HEK293 (cell line): ENCODE results near the gene STIM2.
A peak's percentile ranks its signal among the peaks of the same experiment; 100 is the strongest.

Experiments
- CTCF ChIA-PET: fragments of 350-600 bp; formaldehyde crosslinking; extraction: SDS; loops from one replicate; lab custom pipeline; 2021; ENCODE audit warnings: antibody characterized with exemption; lab: Yijun Ruan, JAX
- POLR2A ChIA-PET: fragments of 300-600 bp; formaldehyde crosslinking; extraction: SDS; loops from one replicate; lab custom pipeline; 2020; ENCODE audit warnings: antibody characterized with exemption, inconsistent platforms; lab: Yijun Ruan, JAX
- H3K27ac ChIP-seq: fragments of 200-500 bp; sonication (Bioruptor generic); 2 replicates; pipeline ENCODE4 v1.5.1; 2014; ENCODE audit warnings: low read depth, low read length, control low read depth, inconsistent platforms; ENCODE audit errors: extremely low read depth
- H3K36me3 ChIP-seq, 2 experiments: fragments of 200-500 bp in 1 of 2; sonication (Bioruptor generic) in 1 of 2; 1 replicate in 1 of 2; 2 replicates in 1 of 2; pipeline ENCODE4 v1.5.1; 2014 to 2017; ENCODE audit warnings: inconsistent platforms in 2 of 2, low read length in 2 of 2; ENCODE audit not compliant: control insufficient read depth in 2 of 2, insufficient read depth in 1 of 2
- H3K4me1 ChIP-seq: fragments of 200-500 bp; sonication (Bioruptor generic); 2 replicates; pipeline ENCODE4 v1.5.1; 2014; ENCODE audit warnings: mild to moderate bottlenecking, low read length, inconsistent platforms; ENCODE audit not compliant: control insufficient read depth, insufficient read depth
- H3K4me3 ChIP-seq: 2 replicates; pipeline ENCODE4 v1.5.1; 2011; ENCODE audit warnings: low read depth, mild to moderate bottlenecking, control low read depth, low read length, moderate library complexity
- H3K9me3 ChIP-seq: fragments of 200-500 bp; sonication (Bioruptor generic); 2 replicates; pipeline ENCODE4 v1.5.1; 2014; ENCODE audit warnings: low read depth, low read length, inconsistent platforms; ENCODE audit not compliant: control insufficient read depth, insufficient read depth
- ATF2 ChIP-seq: fragments of 450-650 bp; formaldehyde crosslinking; IDR thresholded peaks from 2 replicates; pipeline ENCODE4 v1.5.1; 2016; ENCODE audit warnings: missing biosample characterization, missing genetic modification characterization, low read depth
- FEZF1 ChIP-seq: fragments of 450-650 bp; formaldehyde crosslinking; IDR thresholded peaks from 2 replicates; pipeline ENCODE4 v1.5.1; 2016; ENCODE audit warnings: missing biosample characterization, missing genetic modification characterization
- KLF9 ChIP-seq: fragments of 450-650 bp; formaldehyde crosslinking; IDR thresholded peaks from 2 replicates; pipeline ENCODE4 v1.5.1; 2016; ENCODE audit warnings: missing biosample characterization, missing genetic modification characterization, low read depth
- MZF1 ChIP-seq: fragments of 450-650 bp; formaldehyde crosslinking; IDR thresholded peaks from 2 replicates; pipeline ENCODE4 v1.5.1; 2017; ENCODE audit warnings: missing biosample characterization, missing genetic modification characterization, borderline replicate concordance
- REPIN1 ChIP-seq: fragments of 450-650 bp; formaldehyde crosslinking; IDR thresholded peaks from 2 replicates; pipeline ENCODE4 v1.5.1; 2017; ENCODE audit warnings: missing biosample characterization, missing genetic modification characterization, low read depth
- SALL2 ChIP-seq: fragments of 450-650 bp; formaldehyde crosslinking; IDR thresholded peaks from 2 replicates; pipeline ENCODE4 v1.5.0; 2017; ENCODE audit warnings: missing biosample characterization, mild to moderate bottlenecking, missing genetic modification characterization, borderline replicate concordance
- SETDB1 ChIP-seq: IDR thresholded peaks from one replicate; pipeline ENCODE4 v1.6.1; 2017; ENCODE audit warnings: mild to moderate bottlenecking, low read length, moderate library complexity, mixed read lengths; ENCODE audit not compliant: insufficient read length
- ZFP37 ChIP-seq: fragments of 450-650 bp; formaldehyde crosslinking; IDR thresholded peaks from 2 replicates; pipeline ENCODE4 v1.5.1; 2016; ENCODE audit warnings: missing biosample characterization, missing genetic modification characterization
- ZNF114 ChIP-seq: fragments of 450-650 bp; formaldehyde crosslinking; IDR thresholded peaks from 2 replicates; pipeline ENCODE4 v1.5.0; 2017; ENCODE audit warnings: missing biosample characterization, missing genetic modification characterization
- ZNF133 ChIP-seq: fragments of 450-650 bp; formaldehyde crosslinking; IDR thresholded peaks from 2 replicates; pipeline ENCODE4 v1.5.1; 2016; ENCODE audit warnings: missing biosample characterization, missing genetic modification characterization
- ZNF248 ChIP-seq: fragments of 450-650 bp; formaldehyde crosslinking; IDR thresholded peaks from 2 replicates; pipeline ENCODE4 v1.5.1; 2017; ENCODE audit warnings: missing biosample characterization, missing genetic modification characterization
- ZNF266 ChIP-seq: fragments of 450-650 bp; formaldehyde crosslinking; IDR thresholded peaks from 2 replicates; pipeline ENCODE4 v1.5.1; 2016; ENCODE audit warnings: missing biosample characterization, missing genetic modification characterization, low read depth
- ZNF292 ChIP-seq: fragments of 450-650 bp; formaldehyde crosslinking; IDR thresholded peaks from 2 replicates; pipeline ENCODE4 v1.5.1; 2016; ENCODE audit warnings: low read depth, missing biosample characterization, missing genetic modification characterization, borderline replicate concordance
- ZNF302 ChIP-seq: fragments of 450-650 bp; formaldehyde crosslinking; IDR thresholded peaks from 2 replicates; pipeline ENCODE4 v1.5.1; 2016; ENCODE audit warnings: missing biosample characterization, missing genetic modification characterization, low read depth
- ZNF324 ChIP-seq: fragments of 450-650 bp; formaldehyde crosslinking; IDR thresholded peaks from 2 replicates; pipeline ENCODE4 v1.5.1; 2016; ENCODE audit warnings: missing biosample characterization, missing genetic modification characterization
- ZNF366 ChIP-seq: fragments of 450-650 bp; formaldehyde crosslinking; conservative IDR thresholded peaks from 2 replicates; pipeline ENCODE4 v1.5.1; 2016; ENCODE audit warnings: missing biosample characterization, missing genetic modification characterization
- ZNF433 ChIP-seq: fragments of 450-650 bp; formaldehyde crosslinking; IDR thresholded peaks from 2 replicates; pipeline ENCODE4 v1.5.1; 2016; ENCODE audit warnings: missing biosample characterization, missing genetic modification characterization, low read depth
- ZNF558 ChIP-seq: fragments of 450-650 bp; formaldehyde crosslinking; IDR thresholded peaks from 2 replicates; pipeline ENCODE4 v1.5.1; 2016; ENCODE audit warnings: missing biosample characterization, missing genetic modification characterization
- ZNF707 ChIP-seq: fragments of 450-650 bp; formaldehyde crosslinking; IDR thresholded peaks from 2 replicates; pipeline ENCODE4 v1.5.1; 2016; ENCODE audit warnings: missing biosample characterization, missing genetic modification characterization
- TF ChIP-seq, protein P1 (sequence below): fragments of 450-650 bp; formaldehyde crosslinking; IDR thresholded peaks from 2 replicates; pipeline ENCODE4; 2016; ENCODE audit warnings: missing biosample characterization, missing genetic modification characterization
- TF ChIP-seq, protein P2 (sequence below): fragments of 450-650 bp; formaldehyde crosslinking; IDR thresholded peaks from 2 replicates; pipeline ENCODE4 v1.5.1; 2016; ENCODE audit warnings: missing biosample characterization, missing genetic modification characterization
- TF ChIP-seq, protein P3 (sequence below): fragments of 450-650 bp; formaldehyde crosslinking; IDR thresholded peaks from 2 replicates; pipeline ENCODE4 v1.5.1; 2016; ENCODE audit warnings: missing biosample characterization, missing genetic modification characterization
- TF ChIP-seq, protein P4 (sequence below): fragments of 450-650 bp; formaldehyde crosslinking; IDR thresholded peaks from 2 replicates; pipeline ENCODE4 v1.5.1; 2017; ENCODE audit warnings: missing biosample characterization, missing genetic modification characterization

Gene STIM2

DNA sequence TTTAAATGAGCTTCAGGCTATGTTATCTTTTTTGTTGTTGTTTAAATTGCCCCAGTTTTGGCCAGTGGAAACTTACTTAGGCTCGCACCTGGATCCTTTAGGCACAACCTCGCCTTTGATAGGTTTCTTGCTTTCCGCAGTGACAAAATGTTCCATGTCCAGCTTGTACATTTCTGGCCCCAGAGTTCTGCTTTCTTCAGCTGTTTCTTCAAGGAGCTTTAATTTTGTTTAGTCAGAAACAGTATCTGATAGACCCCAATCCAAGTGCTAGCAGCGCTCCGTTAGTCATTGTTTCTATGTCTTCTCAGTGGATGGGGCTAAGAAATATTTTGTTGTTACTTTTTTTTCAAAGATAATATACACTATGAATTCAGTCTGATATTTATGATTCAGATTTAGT is 82.8 kb downstream of the STIM2 start:
- no peaks in the 10 kb centered on the region for H3K9me3 ChIP-seq
- ChIA-PET POLR2A (no interaction called here), CTCF (no interaction called here)
- H3K27ac ChIP-seq, result no peak overlapping the region
- TF ChIP-seq ZNF558 (tag by site-specific recombination), result no peak
- no peak for TF ChIP-seq ZNF433 (tag by site-specific recombination)
- TF ChIP-seq, protein P1, sequence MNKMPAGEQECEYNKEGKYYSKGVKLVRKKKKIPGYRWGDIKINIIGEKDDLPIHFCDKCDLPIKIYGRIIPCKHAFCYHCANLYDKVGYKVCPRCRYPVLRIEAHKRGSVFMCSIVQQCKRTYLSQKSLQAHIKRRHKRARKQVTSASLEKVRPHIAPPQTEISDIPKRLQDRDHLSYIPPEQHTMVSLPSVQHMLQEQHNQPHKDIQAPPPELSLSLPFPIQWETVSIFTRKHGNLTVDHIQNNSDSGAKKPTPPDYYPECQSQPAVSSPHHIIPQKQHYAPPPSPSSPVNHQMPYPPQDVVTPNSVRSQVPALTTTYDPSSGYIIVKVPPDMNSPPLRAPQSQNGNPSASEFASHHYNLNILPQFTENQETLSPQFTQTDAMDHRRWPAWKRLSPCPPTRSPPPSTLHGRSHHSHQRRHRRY (tag by site-specific recombination), result no peak
- TF ChIP-seq SETDB1, result no peak
- TF ChIP-seq ZNF114 (tag by site-specific recombination), result no peak
- no peak for TF ChIP-seq ZNF324 (tag by site-specific recombination)
- no peak overlapping the region for H3K4me3 ChIP-seq
- H3K4me1 ChIP-seq, result peaks cover 7% of the 10 kb centered on the region; the same call in 1 of the 2 replicates
- H3K36me3 ChIP-seq, result no peaks in the 10 kb centered on the region

DNA sequence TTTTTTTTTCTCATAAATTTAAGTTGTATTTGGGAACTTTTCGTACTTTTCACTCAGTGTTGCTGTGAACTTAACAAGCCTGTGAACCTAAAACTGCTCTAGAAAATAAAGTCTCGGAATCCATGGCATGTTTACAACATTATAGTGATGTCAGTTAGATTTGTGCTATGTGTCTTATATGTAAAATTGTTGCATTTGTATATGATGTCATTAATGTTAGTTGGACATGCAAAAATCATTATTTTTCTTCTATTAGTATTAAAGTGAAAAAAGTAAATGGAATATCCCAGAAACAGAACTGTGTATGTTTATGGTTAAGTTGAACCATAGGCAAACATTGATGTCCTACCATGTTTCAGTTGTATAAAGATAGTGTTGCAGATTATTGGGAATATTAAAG is 85.2 kb downstream of the STIM2 start:
- Histone ChIP-seq H3K4me1 (peaks cover 2% of the 10 kb centered on the region; the same call in 1 of the 2 replicates), H3K9me3 (no peaks in the 10 kb centered on the region), H3K27ac (no peak overlapping the region), H3K4me3 (no peak overlapping the region), H3K36me3 (no peaks in the 10 kb centered on the region)
- POLR2A ChIA-PET, result no interaction called here
- TF ChIP-seq MZF1 (tag by site-specific recombination), result no peak
- peak; percentile 65 for TF ChIP-seq ATF2 (tag by site-specific recombination)
- CTCF ChIA-PET, result no interaction called here

GRCh38 chr4:26947318-26947717 is 86.7 kb downstream of the STIM2 start:
- ChIA-PET POLR2A (no interaction called here), CTCF (no interaction called here)
- H3K36me3 ChIP-seq, result no peaks in the 10 kb centered on the region

GRCh38 chr4:26950446-26950845 is 89.8 kb downstream of the STIM2 start:
- no peak for TF ChIP-seq ZNF707 (tag by site-specific recombination)
- TF ChIP-seq ZNF433 (tag by site-specific recombination), result no peak
- no peak for TF ChIP-seq KLF9 (tag by site-specific recombination)
- TF ChIP-seq ZNF133 (tag by site-specific recombination), result no peak
- TF ChIP-seq REPIN1 (tag by site-specific recombination), result no peak
- no peak for TF ChIP-seq ZNF266
- TF ChIP-seq, protein P2, sequence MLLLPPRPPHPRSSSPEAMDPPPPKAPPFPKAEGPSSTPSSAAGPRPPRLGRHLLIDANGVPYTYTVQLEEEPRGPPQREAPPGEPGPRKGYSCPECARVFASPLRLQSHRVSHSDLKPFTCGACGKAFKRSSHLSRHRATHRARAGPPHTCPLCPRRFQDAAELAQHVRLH (tag by site-specific recombination), result no peak
- no peak for TF ChIP-seq SALL2 (tag by site-specific recombination)
- TF ChIP-seq, protein P3, sequence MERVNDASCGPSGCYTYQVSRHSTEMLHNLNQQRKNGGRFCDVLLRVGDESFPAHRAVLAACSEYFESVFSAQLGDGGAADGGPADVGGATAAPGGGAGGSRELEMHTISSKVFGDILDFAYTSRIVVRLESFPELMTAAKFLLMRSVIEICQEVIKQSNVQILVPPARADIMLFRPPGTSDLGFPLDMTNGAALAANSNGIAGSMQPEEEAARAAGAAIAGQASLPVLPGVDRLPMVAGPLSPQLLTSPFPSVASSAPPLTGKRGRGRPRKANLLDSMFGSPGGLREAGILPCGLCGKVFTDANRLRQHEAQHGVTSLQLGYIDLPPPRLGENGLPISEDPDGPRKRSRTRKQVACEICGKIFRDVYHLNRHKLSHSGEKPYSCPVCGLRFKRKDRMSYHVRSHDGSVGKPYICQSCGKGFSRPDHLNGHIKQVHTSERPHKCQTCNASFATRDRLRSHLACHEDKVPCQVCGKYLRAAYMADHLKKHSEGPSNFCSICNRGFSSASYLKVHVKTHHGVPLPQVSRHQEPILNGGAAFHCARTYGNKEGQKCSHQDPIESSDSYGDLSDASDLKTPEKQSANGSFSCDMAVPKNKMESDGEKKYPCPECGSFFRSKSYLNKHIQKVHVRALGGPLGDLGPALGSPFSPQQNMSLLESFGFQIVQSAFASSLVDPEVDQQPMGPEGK (tag by site-specific recombination), result no peak
- Histone ChIP-seq H3K4me3 (no peak overlapping the region), H3K36me3 (no peaks in the 10 kb centered on the region), H3K27ac (no peak overlapping the region), H3K4me1 (no peaks in the 10 kb centered on the region), H3K9me3 (no peaks in the 10 kb centered on the region)
- POLR2A ChIA-PET, result no interaction called here
- CTCF ChIA-PET, result no interaction called here

More at GRCh38 chr4:26947318-26947717, 86.7 kb downstream of the STIM2 start:
- TF ChIP-seq, protein P4, sequence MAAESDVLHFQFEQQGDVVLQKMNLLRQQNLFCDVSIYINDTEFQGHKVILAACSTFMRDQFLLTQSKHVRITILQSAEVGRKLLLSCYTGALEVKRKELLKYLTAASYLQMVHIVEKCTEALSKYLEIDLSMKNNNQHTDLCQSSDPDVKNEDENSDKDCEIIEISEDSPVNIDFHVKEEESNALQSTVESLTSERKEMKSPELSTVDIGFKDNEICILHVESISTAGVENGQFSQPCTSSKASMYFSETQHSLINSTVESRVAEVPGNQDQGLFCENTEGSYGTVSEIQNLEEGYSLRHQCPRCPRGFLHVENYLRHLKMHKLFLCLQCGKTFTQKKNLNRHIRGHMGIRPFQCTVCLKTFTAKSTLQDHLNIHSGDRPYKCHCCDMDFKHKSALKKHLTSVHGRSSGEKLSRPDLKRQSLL (tag by site-specific recombination), result no peak
- no peak for TF ChIP-seq ZNF366 (tag by site-specific recombination)
- no peak for TF ChIP-seq ZFP37 (tag by site-specific recombination)
- no peak for TF ChIP-seq FEZF1 (tag by site-specific recombination)
- TF ChIP-seq, protein P1 (tag by site-specific recombination), result no peak
- TF ChIP-seq ZNF292, result no peak
- no peak for TF ChIP-seq ZNF302
- TF ChIP-seq ZNF248 (tag by site-specific recombination), result no peak
- Histone ChIP-seq H3K9me3 (no peaks in the 10 kb centered on the region), H3K4me3 (no peak overlapping the region), H3K27ac (no peak overlapping the region), H3K4me1 (no peaks in the 10 kb centered on the region)
